Chondrocyte (in vitro differentiated cells): ENCODE measurements around the gene ARL2. TPM values are rescaled to one million over a fixed set of nuclear protein-coding genes. Genes with fewer than 3 reads are reported as not detected.

Experiments
- DNase-seq: peaks from one replicate; pipeline ENCODE4 v3.0.0; 2021; ENCODE audit warnings: mixed read lengths, low spot score
- H3K27ac Mint-ChIP-seq: one replicate; pipeline ENCODE4 v1.8.0; 2021; ENCODE audit warnings: mild to moderate bottlenecking, moderate library complexity, mixed read lengths; ENCODE audit not compliant: unreplicated experiment
- H3K27me3 Mint-ChIP-seq: 2 replicates; pipeline ENCODE4 v1.8.0; 2021; ENCODE audit warnings: low read depth, mixed read lengths
- H3K36me3 Mint-ChIP-seq: 2 replicates; pipeline ENCODE4 v1.8.0; 2021; ENCODE audit warnings: low read depth, mixed read lengths
- H3K4me1 Mint-ChIP-seq: 2 replicates; pipeline ENCODE4 v1.8.0; 2021; ENCODE audit warnings: low read depth, mild to moderate bottlenecking, mixed read lengths
- H3K4me3 Mint-ChIP-seq: one replicate; pipeline ENCODE4 v1.8.0; 2021; ENCODE audit warnings: mild to moderate bottlenecking, moderate library complexity, mixed read lengths; ENCODE audit not compliant: unreplicated experiment
- H3K9me3 Mint-ChIP-seq: 2 replicates; pipeline ENCODE4 v1.8.0; 2021; ENCODE audit warnings: low read depth, mixed read lengths
- total RNA-seq: library from RNA; stranded (reverse); gene quantifications from 3 replicates; pipeline ENCODE4 v1.2.1, GENCODE V29; 2021
- TF ChIP-seq, protein P1 (sequence below): fragments of 200-600 bp; sonication (generic); IDR thresholded peaks from 2 replicates; pipeline ENCODE4 v1.5.0; 2021; ENCODE audit warnings: antibody characterized with exemption, mild to moderate bottlenecking, moderate library complexity

The ARL2 gene
- total RNA-seq, 1 donor from 2014 or later, result 85.5 TPM

GRCh38 chr11:64990222-64990923 is 23.6 kb upstream of the ARL2 start:
- peaks cover 5% of the 10 kb centered on the region for H3K4me1 Mint-ChIP-seq
- H3K27ac Mint-ChIP-seq, result no peak overlapping the region
- no peaks in the 10 kb centered on the region for H3K36me3 Mint-ChIP-seq
- no peak for DNase-seq
- no peaks in the 10 kb centered on the region for H3K9me3 Mint-ChIP-seq
- no peak overlapping the region for H3K4me3 Mint-ChIP-seq
- H3K27me3 Mint-ChIP-seq, result no peaks in the 10 kb centered on the region
- TF ChIP-seq, protein P1, sequence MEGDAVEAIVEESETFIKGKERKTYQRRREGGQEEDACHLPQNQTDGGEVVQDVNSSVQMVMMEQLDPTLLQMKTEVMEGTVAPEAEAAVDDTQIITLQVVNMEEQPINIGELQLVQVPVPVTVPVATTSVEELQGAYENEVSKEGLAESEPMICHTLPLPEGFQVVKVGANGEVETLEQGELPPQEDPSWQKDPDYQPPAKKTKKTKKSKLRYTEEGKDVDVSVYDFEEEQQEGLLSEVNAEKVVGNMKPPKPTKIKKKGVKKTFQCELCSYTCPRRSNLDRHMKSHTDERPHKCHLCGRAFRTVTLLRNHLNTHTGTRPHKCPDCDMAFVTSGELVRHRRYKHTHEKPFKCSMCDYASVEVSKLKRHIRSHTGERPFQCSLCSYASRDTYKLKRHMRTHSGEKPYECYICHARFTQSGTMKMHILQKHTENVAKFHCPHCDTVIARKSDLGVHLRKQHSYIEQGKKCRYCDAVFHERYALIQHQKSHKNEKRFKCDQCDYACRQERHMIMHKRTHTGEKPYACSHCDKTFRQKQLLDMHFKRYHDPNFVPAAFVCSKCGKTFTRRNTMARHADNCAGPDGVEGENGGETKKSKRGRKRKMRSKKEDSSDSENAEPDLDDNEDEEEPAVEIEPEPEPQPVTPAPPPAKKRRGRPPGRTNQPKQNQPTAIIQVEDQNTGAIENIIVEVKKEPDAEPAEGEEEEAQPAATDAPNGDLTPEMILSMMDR, result no peak

- TF ChIP-seq, protein P1, result no peak
- Mint-ChIP-seq H3K27ac (no peak overlapping the region), H3K27me3 (no peaks in the 10 kb centered on the region), H3K36me3 (no peaks in the 10 kb centered on the region), H3K4me3 (no peak overlapping the region), H3K9me3 (no peaks in the 10 kb centered on the region), H3K4me1 (peaks cover 11% of the 10 kb centered on the region)
- DNase-seq, result no peak
Observed at GRCh38 chr11:64994318-64994717, 19.6 kb upstream of the ARL2 start.

GRCh38 chr11:64996327-64996709 is 17.6 kb upstream of the ARL2 start:
- TF ChIP-seq, protein P1, result no peak
- Mint-ChIP-seq H3K9me3 (no peaks in the 10 kb centered on the region), H3K4me1 (peaks cover 5% of the 10 kb centered on the region), H3K4me3 (no peak overlapping the region), H3K27me3 (no peaks in the 10 kb centered on the region), H3K36me3 (no peaks in the 10 kb centered on the region), H3K27ac (no peak overlapping the region)
- DNase-seq, result no peak

GRCh38 chr11:64996710-64997380 is 17.1 kb upstream of the ARL2 start, which contains the start of gene BATF2:
TSS of gene BATF2 (minus strand) at chr11:64996971. CDS start at chr11:64996914, 57 bp downstream.
- DNase-seq, result no peak
- H3K27me3 Mint-ChIP-seq, result no peaks in the 10 kb centered on the region
- H3K27ac Mint-ChIP-seq, result no peak within 1 kb of the TSS
- H3K36me3 Mint-ChIP-seq, result no peaks in the 10 kb centered on the region
- peaks cover 5% of the 10 kb centered on the region for H3K4me1 Mint-ChIP-seq
- no peak within 1 kb of the TSS for H3K4me3 Mint-ChIP-seq
- H3K9me3 Mint-ChIP-seq, result no peaks in the 10 kb centered on the region
- TF ChIP-seq, protein P1, result peak; percentile 49

DNA sequence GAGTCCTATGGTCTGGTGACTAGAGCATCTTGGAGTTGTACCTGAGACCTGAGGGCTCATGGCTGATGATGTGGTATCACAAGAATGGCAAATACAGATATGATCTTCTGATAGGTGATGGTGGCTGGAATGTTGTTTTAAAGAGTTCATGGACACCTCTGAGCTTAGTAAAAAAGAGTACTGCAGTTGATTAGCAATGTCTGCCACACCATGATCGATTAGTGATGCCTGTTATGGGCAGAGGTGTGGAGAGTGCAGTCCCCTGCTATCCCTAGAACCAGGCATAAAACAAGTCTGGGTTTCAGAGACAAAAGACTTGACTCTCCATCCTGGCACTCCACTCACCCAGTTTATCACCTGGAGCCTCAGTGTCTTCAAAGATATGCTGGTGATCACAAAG is 15.8 kb upstream of the ARL2 start:
- no peak for DNase-seq
- TF ChIP-seq, protein P1, result no peak
- Mint-ChIP-seq H3K27me3 (no peaks in the 10 kb centered on the region), H3K4me1 (peaks cover 5% of the 10 kb centered on the region), H3K9me3 (no peaks in the 10 kb centered on the region), H3K27ac (no peak overlapping the region), H3K36me3 (no peaks in the 10 kb centered on the region), H3K4me3 (no peak overlapping the region)
